Measurements from ENCODE around the gene OSBP2. TPM values are rescaled to one million over a fixed set of nuclear protein-coding genes. Genes with fewer than 3 reads are reported as not detected.

The OSBP2 gene
- polyA plus RNA-seq, 1 donor (not counting 4 experiments of a cell fraction or from before 2014, with no cell fraction given): 3.0 TPM

DNA sequence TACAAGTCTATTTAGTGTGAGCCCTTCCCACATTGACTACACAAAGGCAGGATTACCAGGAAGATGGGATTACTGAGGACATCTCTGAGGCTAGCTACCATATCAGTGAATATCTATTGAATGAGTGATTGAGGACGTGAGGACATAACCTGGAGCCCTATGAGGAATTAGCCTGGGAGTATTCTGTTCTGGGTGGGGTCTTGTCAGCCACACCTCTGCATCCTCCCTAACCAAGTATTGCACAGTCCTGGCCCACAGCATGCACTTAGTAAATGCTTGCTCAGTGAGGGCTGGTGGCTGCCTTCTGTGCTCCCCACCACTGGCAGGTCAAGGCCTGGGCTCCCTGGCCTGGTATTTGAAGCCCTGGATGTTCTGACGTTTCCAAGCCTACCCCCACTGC, 41.8 kb upstream of the OSBP2 start:
- no peak for FAIRE-seq
- no peaks in the 10 kb centered on the region for H3K27me3 ChIP-seq (ENCODE audit: control insufficient read depth, extremely low read depth, insufficient read depth, low read length)
- no peak overlapping the region for H3K27ac ChIP-seq (ENCODE audit: control insufficient read depth, insufficient read depth, low read length)
- dilution Hi-C loops (cut with MboI; ENCODE audit: extremely low pct_ligation_motif_present, low sequenced_read_pairs): no loop called here
- no peak overlapping the region for H3K9ac ChIP-seq (ENCODE audit: control insufficient read depth, extremely low read depth, insufficient read depth, low read length)
- peaks cover 9% of the 10 kb centered on the region for H3K4me1 ChIP-seq (ENCODE audit: control insufficient read depth, extremely low read depth, insufficient read depth, low read length)
- H3K4me2 ChIP-seq (ENCODE audit: control insufficient read depth, extremely low read depth, insufficient read depth, low read depth, low read length): no peak overlapping the region
- no peak for DNase-seq (ENCODE audit: low read depth, low spot score)
- TF ChIP-seq, protein P1, sequence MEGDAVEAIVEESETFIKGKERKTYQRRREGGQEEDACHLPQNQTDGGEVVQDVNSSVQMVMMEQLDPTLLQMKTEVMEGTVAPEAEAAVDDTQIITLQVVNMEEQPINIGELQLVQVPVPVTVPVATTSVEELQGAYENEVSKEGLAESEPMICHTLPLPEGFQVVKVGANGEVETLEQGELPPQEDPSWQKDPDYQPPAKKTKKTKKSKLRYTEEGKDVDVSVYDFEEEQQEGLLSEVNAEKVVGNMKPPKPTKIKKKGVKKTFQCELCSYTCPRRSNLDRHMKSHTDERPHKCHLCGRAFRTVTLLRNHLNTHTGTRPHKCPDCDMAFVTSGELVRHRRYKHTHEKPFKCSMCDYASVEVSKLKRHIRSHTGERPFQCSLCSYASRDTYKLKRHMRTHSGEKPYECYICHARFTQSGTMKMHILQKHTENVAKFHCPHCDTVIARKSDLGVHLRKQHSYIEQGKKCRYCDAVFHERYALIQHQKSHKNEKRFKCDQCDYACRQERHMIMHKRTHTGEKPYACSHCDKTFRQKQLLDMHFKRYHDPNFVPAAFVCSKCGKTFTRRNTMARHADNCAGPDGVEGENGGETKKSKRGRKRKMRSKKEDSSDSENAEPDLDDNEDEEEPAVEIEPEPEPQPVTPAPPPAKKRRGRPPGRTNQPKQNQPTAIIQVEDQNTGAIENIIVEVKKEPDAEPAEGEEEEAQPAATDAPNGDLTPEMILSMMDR (optimal IDR thresholded peaks at IDR 0.05 in 1 of 3, IDR thresholded peaks at IDR 0.05 in 1 of 3, conservative IDR thresholded peaks at IDR 0.05 in 1 of 3; ENCODE audit: extremely low read depth in 1 of 3, insufficient read depth in 2 of 3, low read length in 3 of 3): no peak
- TF ChIP-seq EZH2 (IDR thresholded peaks at IDR 0.05; ENCODE audit: low read length): no peak
- no peaks in the 10 kb centered on the region for H4K20me1 ChIP-seq (ENCODE audit: control insufficient read depth, extremely low read depth, insufficient read depth, low read length)
- no peaks in the 10 kb centered on the region for H3K79me2 ChIP-seq (ENCODE audit: control insufficient read depth, insufficient read depth, low read length)
- H3K9me1 ChIP-seq (ENCODE audit: control insufficient read depth, extremely low read depth, insufficient read depth, low read length): no peaks in the 10 kb centered on the region
- H3K9me3 ChIP-seq (ENCODE audit: control insufficient read depth, low read depth, low read length): no peaks in the 10 kb centered on the region
- H2AFZ ChIP-seq (ENCODE audit: control insufficient read depth, low read length): no peak overlapping the region
- H3K36me3 ChIP-seq (ENCODE audit: control insufficient read depth in 2 of 2, extremely low read depth in 1 of 2, insufficient read depth in 2 of 2, low read length in 2 of 2): peaks cover 0 to 3% of the 10 kb centered on the region in 2 experiments
- H3K4me3 ChIP-seq (ENCODE audit: control insufficient read depth in 2 of 3, extremely low read depth in 1 of 3, insufficient read depth in 2 of 3, low read depth in 1 of 3, low read length in 3 of 3): no peak overlapping the region

DNA sequence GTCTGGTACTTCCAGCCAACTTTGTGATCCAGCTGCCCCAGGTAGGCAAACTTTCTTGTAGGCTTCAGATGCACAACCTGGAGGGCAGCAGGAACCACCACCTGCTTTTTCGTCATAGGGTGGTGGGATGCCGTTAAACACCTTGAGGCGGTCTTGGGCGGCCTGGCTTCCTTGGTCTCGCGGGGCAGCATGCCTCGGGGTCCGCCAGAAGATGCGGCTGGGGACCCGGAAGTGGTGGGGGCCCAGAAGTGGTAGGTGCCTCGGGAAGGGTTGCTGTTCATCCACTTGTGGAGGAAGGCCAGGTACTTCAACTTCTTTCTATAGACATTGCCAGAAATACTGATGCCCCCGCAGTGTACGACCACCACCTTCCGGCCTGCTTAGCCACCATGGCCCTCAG, 40.3 kb upstream of the OSBP2 start:
- no peak overlapping the region for H2AFZ ChIP-seq (ENCODE audit: control insufficient read depth, low read length)
- DNase-seq (ENCODE audit: low read depth, low spot score) (no peak), FAIRE-seq (no peak)
- H3K9me3 ChIP-seq (ENCODE audit: control insufficient read depth, low read depth, low read length): no peaks in the 10 kb centered on the region
- H3K4me1 ChIP-seq (ENCODE audit: control insufficient read depth, extremely low read depth, insufficient read depth, low read length): peaks cover 4% of the 10 kb centered on the region
- H3K27me3 ChIP-seq (ENCODE audit: control insufficient read depth, extremely low read depth, insufficient read depth, low read length): no peaks in the 10 kb centered on the region
- no peak overlapping the region for H3K9ac ChIP-seq (ENCODE audit: control insufficient read depth, extremely low read depth, insufficient read depth, low read length)
- TF ChIP-seq, protein P1 (optimal IDR thresholded peaks at IDR 0.05 in 1 of 3, IDR thresholded peaks at IDR 0.05 in 1 of 3, conservative IDR thresholded peaks at IDR 0.05 in 1 of 3; ENCODE audit: extremely low read depth in 1 of 3, insufficient read depth in 2 of 3, low read length in 3 of 3): no peak
- TF ChIP-seq EZH2 (IDR thresholded peaks at IDR 0.05; ENCODE audit: low read length): no peak
- H3K4me2 ChIP-seq (ENCODE audit: control insufficient read depth, extremely low read depth, insufficient read depth, low read depth, low read length): no peak overlapping the region
- no peak overlapping the region for H3K27ac ChIP-seq (ENCODE audit: control insufficient read depth, insufficient read depth, low read length)
- H3K79me2 ChIP-seq (ENCODE audit: control insufficient read depth, insufficient read depth, low read length): no peaks in the 10 kb centered on the region
- H3K4me3 ChIP-seq (ENCODE audit: control insufficient read depth in 2 of 3, extremely low read depth in 1 of 3, insufficient read depth in 2 of 3, low read depth in 1 of 3, low read length in 3 of 3): no peak overlapping the region
- H4K20me1 ChIP-seq (ENCODE audit: control insufficient read depth, extremely low read depth, insufficient read depth, low read length): no peaks in the 10 kb centered on the region
- no peaks in the 10 kb centered on the region for H3K9me1 ChIP-seq (ENCODE audit: control insufficient read depth, extremely low read depth, insufficient read depth, low read length)
- dilution Hi-C loops (cut with MboI; ENCODE audit: extremely low pct_ligation_motif_present, low sequenced_read_pairs): no loop called here
- peaks cover 0 to 3% of the 10 kb centered on the region in 2 experiments for H3K36me3 ChIP-seq (ENCODE audit: control insufficient read depth in 2 of 2, extremely low read depth in 1 of 2, insufficient read depth in 2 of 2, low read length in 2 of 2)

All from keratinocyte (primary cell).